ENCODE results near the gene EIF4ENIF1.
"Not testable (repeated sequence)": the region's sequence is repeated elsewhere in the genome, so short reads cannot be mapped to it uniquely, and the experiment has no call there.

The EIF4ENIF1 gene

DNA sequence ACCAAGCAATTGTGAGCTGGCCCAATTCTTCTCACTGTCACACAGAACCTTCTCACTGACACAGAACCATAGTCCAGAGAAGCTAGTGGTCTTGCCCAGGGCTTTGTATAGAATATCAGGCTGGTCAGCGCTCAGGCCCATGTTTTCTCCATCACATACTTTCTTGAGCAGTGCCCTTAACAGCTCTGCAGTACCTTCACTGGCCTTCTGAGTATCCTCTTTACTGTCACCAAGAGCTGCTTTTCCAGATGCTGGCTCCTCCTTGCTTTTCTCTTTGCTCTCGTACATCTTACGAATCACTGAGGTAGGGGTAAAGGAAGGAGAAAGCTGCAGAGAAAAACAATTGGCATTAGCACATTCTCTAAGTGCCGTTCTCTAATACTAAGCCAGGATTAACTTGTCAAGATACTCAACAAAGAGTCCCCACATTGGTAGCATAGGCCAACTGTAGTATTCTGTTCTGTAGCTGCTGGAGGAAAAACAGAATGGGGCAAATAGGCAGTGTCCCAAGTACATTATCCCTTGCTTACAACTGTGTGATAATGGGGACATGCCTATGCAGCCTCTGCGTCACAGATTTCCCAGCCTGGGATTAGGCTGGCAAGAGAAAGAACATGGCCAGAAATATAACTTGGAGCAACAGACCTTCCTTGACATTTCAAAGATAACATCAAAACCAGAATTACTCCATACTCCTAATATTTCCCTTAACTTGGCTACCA lies 46.7 kb downstream of the EIF4ENIF1 start:
- Histone ChIP-seq H3K4me1 (ENCODE audit: insufficient read depth, insufficient read length) (no peaks in the 10 kb centered on the region), H3K27me3 (ENCODE audit: insufficient read depth, insufficient read length) (no peaks in the 10 kb centered on the region), H3K4me3 (ENCODE audit: insufficient read length, low read depth) (no peak overlapping the region), H3K9me3 (ENCODE audit: insufficient read depth, low read length) (no peaks in the 10 kb centered on the region), H3K36me3 (ENCODE audit: insufficient read depth, insufficient read length, low read length) (peaks cover 88% of the 10 kb centered on the region), H3K9ac (ENCODE audit: insufficient read length, low read depth) (no peak overlapping the region)
- TF ChIP-seq SUZ12 (IDR thresholded peaks at IDR 0.05; ENCODE audit: extremely low read depth, insufficient read depth, insufficient read length), result no peak
- no peak for TF ChIP-seq YY1 (IDR thresholded peaks at IDR 0.05; ENCODE audit: insufficient read depth, insufficient read length)
- TF ChIP-seq ZNF274 (IDR thresholded peaks at IDR 0.05; ENCODE audit: low read depth, low read length), result no peak
- peak; percentile 27 for DNase-seq (ENCODE audit: low read depth, low spot score)

DNA sequence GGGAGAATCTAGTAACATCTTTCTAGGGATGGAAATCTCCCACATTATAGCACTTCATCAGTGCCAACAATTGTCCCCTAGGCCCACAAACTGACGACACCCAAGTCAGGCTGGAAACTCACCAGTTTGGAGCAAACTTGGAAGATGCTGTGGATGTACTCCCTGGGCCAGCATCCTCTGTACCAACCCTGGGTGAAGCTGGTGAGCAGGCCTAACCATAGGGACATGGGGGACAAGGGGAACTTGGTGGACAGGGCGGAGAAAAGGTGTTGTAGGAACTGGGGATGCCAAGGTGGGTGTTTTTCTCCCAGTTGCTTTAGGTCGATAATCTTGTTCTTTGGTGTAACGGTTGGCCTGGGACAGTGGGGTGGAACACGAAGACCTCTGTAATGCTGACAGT lies 48.0 kb downstream of the EIF4ENIF1 start:
- Histone ChIP-seq H3K36me3 (ENCODE audit: insufficient read depth, insufficient read length, low read length) (peaks cover 87% of the 10 kb centered on the region), H3K27me3 (ENCODE audit: insufficient read depth, insufficient read length) (no peaks in the 10 kb centered on the region), H3K4me1 (ENCODE audit: insufficient read depth, insufficient read length) (no peaks in the 10 kb centered on the region), H3K9ac (ENCODE audit: insufficient read length, low read depth) (no peak overlapping the region), H3K4me3 (ENCODE audit: insufficient read length, low read depth) (no peak overlapping the region), H3K9me3 (ENCODE audit: insufficient read depth, low read length) (no peaks in the 10 kb centered on the region)
- no peak for DNase-seq (ENCODE audit: low read depth, low spot score)
- no peak for TF ChIP-seq YY1 (IDR thresholded peaks at IDR 0.05; ENCODE audit: insufficient read depth, insufficient read length)
- no peak for TF ChIP-seq SUZ12 (IDR thresholded peaks at IDR 0.05; ENCODE audit: extremely low read depth, insufficient read depth, insufficient read length)
- no peak for TF ChIP-seq ZNF274 (IDR thresholded peaks at IDR 0.05; ENCODE audit: low read depth, low read length)

DNA sequence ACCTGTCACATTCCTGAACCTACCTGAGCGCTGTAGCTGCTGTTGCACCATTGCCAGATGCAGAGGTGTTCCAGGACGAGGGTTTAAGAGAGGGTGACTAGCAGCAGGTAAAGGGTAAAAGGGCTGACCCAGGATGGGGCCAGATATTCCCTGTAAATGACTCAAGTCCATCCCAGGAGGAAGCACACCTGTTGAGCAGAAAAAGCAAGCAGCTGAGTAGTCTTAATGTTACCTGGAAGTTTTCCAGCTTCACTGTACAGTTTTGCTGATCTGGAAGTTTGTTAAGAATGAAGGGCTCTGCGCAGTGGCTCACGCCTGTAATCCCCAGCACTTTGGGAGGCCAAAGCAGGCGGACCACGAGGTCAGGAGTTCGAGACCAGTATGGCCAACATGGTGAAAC lies 49.0 kb downstream of the EIF4ENIF1 start:
- H3K36me3 ChIP-seq (ENCODE audit: insufficient read depth, insufficient read length, low read length), result peaks cover 88% of the 10 kb centered on the region
- H3K4me1 ChIP-seq (ENCODE audit: insufficient read depth, insufficient read length), result no peaks in the 10 kb centered on the region
- H3K27me3 ChIP-seq (ENCODE audit: insufficient read depth, insufficient read length), result no peaks in the 10 kb centered on the region
- no peak for DNase-seq (ENCODE audit: low read depth, low spot score)
- H3K4me3 ChIP-seq (ENCODE audit: insufficient read length, low read depth), result no peak overlapping the region
- TF ChIP-seq ZNF274 (IDR thresholded peaks at IDR 0.05; ENCODE audit: low read depth, low read length) (no peak), YY1 (IDR thresholded peaks at IDR 0.05; ENCODE audit: insufficient read depth, insufficient read length) (no peak), SUZ12 (IDR thresholded peaks at IDR 0.05; ENCODE audit: extremely low read depth, insufficient read depth, insufficient read length) (no peak)
- H3K9me3 ChIP-seq (ENCODE audit: insufficient read depth, low read length), result no peaks in the 10 kb centered on the region
- no peak overlapping the region for H3K9ac ChIP-seq (ENCODE audit: insufficient read length, low read depth)

DNA sequence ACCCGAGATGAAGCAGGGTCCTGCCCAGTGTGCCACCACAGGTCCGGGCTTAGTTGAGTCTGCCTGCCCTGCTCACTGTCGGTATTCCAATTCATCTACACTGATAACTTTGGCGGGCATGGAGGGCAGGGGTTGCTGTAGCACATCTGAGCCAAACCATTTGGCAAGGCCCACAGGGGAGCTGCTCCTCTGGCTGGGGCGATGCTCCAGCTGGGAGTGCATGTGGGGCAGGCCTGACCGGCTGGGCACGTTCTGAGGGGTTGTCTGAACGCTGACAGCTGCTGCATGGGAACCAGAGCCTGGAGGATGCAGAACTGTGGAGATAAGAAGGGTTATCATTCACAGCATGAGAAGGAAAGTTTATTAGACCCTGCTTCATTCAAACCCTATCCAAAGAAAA lies 49.8 kb downstream of the EIF4ENIF1 start:
- Histone ChIP-seq H3K9me3 (ENCODE audit: insufficient read depth, low read length) (no peaks in the 10 kb centered on the region), H3K9ac (ENCODE audit: insufficient read length, low read depth) (no peak overlapping the region), H3K4me3 (ENCODE audit: insufficient read length, low read depth) (no peak overlapping the region), H3K4me1 (ENCODE audit: insufficient read depth, insufficient read length) (no peaks in the 10 kb centered on the region), H3K36me3 (ENCODE audit: insufficient read depth, insufficient read length, low read length) (peaks cover 88% of the 10 kb centered on the region), H3K27me3 (ENCODE audit: insufficient read depth, insufficient read length) (no peaks in the 10 kb centered on the region)
- TF ChIP-seq ZNF274 (IDR thresholded peaks at IDR 0.05; ENCODE audit: low read depth, low read length) (no peak), SUZ12 (IDR thresholded peaks at IDR 0.05; ENCODE audit: extremely low read depth, insufficient read depth, insufficient read length) (no peak)
- DNase-seq (ENCODE audit: low read depth, low spot score), result no peak

DNA sequence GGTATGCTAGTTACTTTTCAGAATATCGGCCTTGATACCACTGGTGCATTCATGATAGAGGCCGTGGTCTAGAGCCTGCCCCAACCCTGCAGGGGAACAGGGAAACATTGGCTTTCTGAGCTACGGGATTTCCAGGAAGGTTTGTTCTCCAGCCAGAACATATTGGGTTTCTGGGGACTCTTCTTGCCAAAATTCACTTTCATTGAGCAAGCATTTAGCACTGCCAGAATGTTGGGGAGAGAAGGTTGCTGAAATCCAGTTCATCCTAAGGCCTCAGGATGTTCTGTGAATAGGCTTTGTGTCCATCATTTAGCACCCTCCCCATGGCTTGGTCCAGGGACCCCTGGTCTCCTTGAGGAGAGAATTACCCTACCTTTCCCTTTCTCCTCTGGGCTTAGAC lies 53.5 kb downstream of the EIF4ENIF1 start:
- no peak for TF ChIP-seq ZNF274 (IDR thresholded peaks at IDR 0.05; ENCODE audit: low read depth, low read length)
- no peak for TF ChIP-seq YY1 (IDR thresholded peaks at IDR 0.05; ENCODE audit: insufficient read depth, insufficient read length)
- TF ChIP-seq SUZ12 (IDR thresholded peaks at IDR 0.05; ENCODE audit: extremely low read depth, insufficient read depth, insufficient read length), result no peak
- Histone ChIP-seq H3K9ac (ENCODE audit: insufficient read length, low read depth) (no peak overlapping the region), H3K36me3 (ENCODE audit: insufficient read depth, insufficient read length, low read length) (peaks cover 78% of the 10 kb centered on the region), H3K4me1 (ENCODE audit: insufficient read depth, insufficient read length) (no peaks in the 10 kb centered on the region), H3K9me3 (ENCODE audit: insufficient read depth, low read length) (no peaks in the 10 kb centered on the region), H3K27me3 (ENCODE audit: insufficient read depth, insufficient read length) (no peaks in the 10 kb centered on the region), H3K4me3 (ENCODE audit: insufficient read length, low read depth) (no peak overlapping the region)
- no peak for DNase-seq (ENCODE audit: low read depth, low spot score)

DNA sequence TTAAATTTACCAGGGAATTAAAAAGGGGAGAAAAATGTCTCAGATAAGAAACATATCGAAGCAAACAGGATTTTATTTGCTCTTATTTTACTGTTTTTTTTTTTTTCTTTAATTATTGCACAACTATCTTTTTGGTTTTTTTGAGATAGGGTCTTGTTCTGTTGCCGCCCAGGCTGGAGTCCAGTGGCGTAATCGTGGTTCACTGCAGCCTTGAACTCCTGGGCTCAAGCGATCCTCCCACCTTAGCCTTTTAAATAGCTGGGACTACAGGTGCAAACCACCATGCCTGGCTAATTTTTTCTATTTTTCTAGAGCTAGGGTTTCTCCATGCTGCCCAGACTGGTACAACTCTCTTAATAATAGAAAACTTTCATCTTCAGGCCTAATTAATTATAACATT lies 57.7 kb downstream of the EIF4ENIF1 start:
- DNase-seq (ENCODE audit: low read depth, low spot score), result no peak
- H3K27me3 ChIP-seq (ENCODE audit: insufficient read depth, insufficient read length), result no peaks in the 10 kb centered on the region
- no peak overlapping the region for H3K9ac ChIP-seq (ENCODE audit: insufficient read length, low read depth)
- H3K4me1 ChIP-seq (ENCODE audit: insufficient read depth, insufficient read length), result no peaks in the 10 kb centered on the region
- no peak overlapping the region for H3K4me3 ChIP-seq (ENCODE audit: insufficient read length, low read depth)
- TF ChIP-seq YY1 (IDR thresholded peaks at IDR 0.05; ENCODE audit: insufficient read depth, insufficient read length) (no peak), SUZ12 (IDR thresholded peaks at IDR 0.05; ENCODE audit: extremely low read depth, insufficient read depth, insufficient read length) (no peak), ZNF274 (IDR thresholded peaks at IDR 0.05; ENCODE audit: low read depth, low read length) (no peak)
- peaks cover 74% of the 10 kb centered on the region for H3K36me3 ChIP-seq (ENCODE audit: insufficient read depth, insufficient read length, low read length)
- no peaks in the 10 kb centered on the region for H3K9me3 ChIP-seq (ENCODE audit: insufficient read depth, low read length)

DNA sequence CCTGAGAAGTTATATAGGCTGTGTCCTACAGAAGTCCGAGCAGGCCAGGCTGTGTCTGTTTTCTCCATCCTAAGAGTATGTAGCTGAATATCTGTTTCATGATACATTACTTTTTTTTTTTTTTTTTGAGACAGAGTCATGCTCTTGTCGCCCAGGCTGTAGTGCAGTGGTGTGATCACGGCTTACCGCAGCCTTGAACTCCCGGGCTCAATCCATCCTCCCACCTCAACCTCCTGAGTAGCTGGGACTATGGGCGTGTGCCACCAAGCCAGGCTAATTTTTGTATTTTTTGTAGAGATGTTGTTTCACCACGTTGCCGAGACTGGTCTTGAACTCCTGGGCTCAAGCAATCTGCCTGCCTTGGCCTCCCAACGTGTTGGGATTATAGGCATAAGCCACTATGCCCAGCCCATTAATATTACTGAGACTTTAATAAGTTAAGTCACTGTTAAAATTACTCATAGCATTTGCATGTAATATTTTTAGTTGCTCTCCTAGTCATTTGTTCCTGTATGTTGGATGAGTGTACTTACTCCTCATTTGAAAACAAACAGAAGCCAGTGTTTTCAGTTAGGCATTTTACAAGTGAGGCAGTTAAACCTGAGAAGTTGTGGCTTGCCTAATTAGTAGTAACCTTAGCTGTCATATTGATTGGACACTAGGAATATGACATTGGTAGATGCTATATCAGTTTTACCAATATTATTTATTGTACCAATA lies 64.2 kb downstream of the EIF4ENIF1 start:
- Histone ChIP-seq H3K27me3 (ENCODE audit: insufficient read depth, insufficient read length) (no peaks in the 10 kb centered on the region), H3K9me3 (ENCODE audit: insufficient read depth, low read length) (no peaks in the 10 kb centered on the region), H3K4me3 (ENCODE audit: insufficient read length, low read depth) (no peak overlapping the region), H3K36me3 (ENCODE audit: insufficient read depth, insufficient read length, low read length) (peaks cover 77% of the 10 kb centered on the region), H3K4me1 (ENCODE audit: insufficient read depth, insufficient read length) (no peaks in the 10 kb centered on the region), H3K9ac (ENCODE audit: insufficient read length, low read depth) (no peak overlapping the region)
- no peak for DNase-seq (ENCODE audit: low read depth, low spot score)
- TF ChIP-seq SUZ12 (IDR thresholded peaks at IDR 0.05; ENCODE audit: extremely low read depth, insufficient read depth, insufficient read length) (no peak), YY1 (IDR thresholded peaks at IDR 0.05; ENCODE audit: insufficient read depth, insufficient read length) (no peak), ZNF274 (IDR thresholded peaks at IDR 0.05; ENCODE audit: low read depth, low read length) (no peak)

DNA sequence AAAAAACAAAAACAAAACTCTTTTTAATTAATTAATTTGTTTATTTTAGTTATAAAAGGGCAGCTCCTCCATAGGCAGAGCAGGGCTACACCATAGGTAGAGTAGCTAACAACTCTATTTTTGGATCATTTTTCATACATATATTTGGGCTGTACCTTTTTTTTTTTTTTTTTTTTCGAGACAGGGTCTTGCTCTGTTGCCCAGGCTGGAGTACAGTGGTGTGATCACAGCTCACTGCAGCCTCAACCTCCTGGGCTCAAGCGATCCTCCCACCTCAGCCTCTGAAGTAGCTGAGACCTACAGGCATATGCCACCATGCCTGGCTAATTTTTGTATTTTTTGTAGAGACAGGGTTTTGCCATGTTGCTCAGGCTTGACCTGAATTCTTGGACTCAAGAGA lies 87.3 kb downstream of the EIF4ENIF1 start:
- not testable (repeated sequence) for H3K27me3 ChIP-seq (ENCODE audit: insufficient read depth, insufficient read length); DNase-seq (ENCODE audit: low read depth, low spot score); H3K4me3 ChIP-seq (ENCODE audit: insufficient read length, low read depth); H3K4me1 ChIP-seq (ENCODE audit: insufficient read depth, insufficient read length); H3K9me3 ChIP-seq (ENCODE audit: insufficient read depth, low read length); H3K9ac ChIP-seq (ENCODE audit: insufficient read length, low read depth)
- peaks cover 60% of the 10 kb centered on the region for H3K36me3 ChIP-seq (ENCODE audit: insufficient read depth, insufficient read length, low read length)

Measured in NT2/D1 (cell line).